PC-9 (cell line): ENCODE data around the gene REEP3.

ENCODE experiments used
- CTCF ChIP-seq: fragments of 200-600 bp; sonication (generic); conservative IDR thresholded peaks from 2 replicates; pipeline ENCODE4 v1.6.1; 2017; ENCODE audit warnings: mixed run types, antibody characterized with exemption, mild to moderate bottlenecking, moderate library complexity
- EZH2 ChIP-seq: fragments of 200-600 bp; sonication (generic); IDR thresholded peaks from 2 replicates; pipeline ENCODE4 v1.8.0; 2017; ENCODE audit warnings: antibody characterized with exemption, low read depth

- TF ChIP-seq CTCF (no peak), EZH2 (no peak)
These were observed 58.3 kb downstream of the REEP3 start for GRCh38 chr10:63579371-63580014.
